ENCODE data around the gene RAG1. TPM values are rescaled to one million over a fixed set of nuclear protein-coding genes. Genes with fewer than 3 reads are reported as not detected.

Gene RAG1
- total RNA-seq, 1 experiment from 2014 or later, result 0.90 TPM

DNA sequence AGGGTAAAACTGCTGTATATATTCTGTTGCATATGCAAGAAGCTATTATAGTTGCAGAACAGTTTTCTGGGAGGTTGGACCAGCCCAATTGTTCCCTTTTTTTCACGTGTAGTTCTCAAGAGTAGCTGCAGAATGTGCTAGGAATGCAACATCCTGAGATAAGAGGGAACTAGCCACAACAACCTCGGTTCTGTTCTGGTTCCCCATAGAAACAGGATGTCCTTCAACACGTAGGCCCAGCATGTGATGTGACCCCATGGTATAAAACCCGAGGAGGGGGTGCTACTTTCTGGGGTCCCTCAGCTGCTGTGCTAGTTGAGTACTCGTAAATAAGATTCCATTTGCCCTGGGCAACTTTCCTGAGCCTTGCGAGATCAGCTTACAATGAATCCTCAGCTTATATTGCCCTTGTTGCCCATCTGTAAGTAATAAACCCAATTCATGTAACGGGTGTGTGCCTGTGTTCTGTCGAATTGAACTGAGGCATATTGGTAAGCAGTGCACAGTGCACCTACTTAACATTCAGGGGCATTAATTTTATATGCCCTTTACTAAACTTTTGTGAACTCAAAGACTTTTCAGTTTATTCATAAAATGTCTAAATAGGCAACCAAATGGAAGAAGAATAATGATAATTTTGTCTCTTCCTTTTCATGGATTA, 34.7 kb upstream of the RAG1 start:
- Mint-ChIP-seq H3K4me3 (no peak overlapping the region), H3K27me3 (ENCODE audit: low read depth) (peaks cover 16% of the 10 kb centered on the region), H3K27ac (no peak overlapping the region), H3K4me1 (no peaks in the 10 kb centered on the region), H3K9me3 (peaks cover 67% of the 10 kb centered on the region), H3K36me3 (peaks cover 22% of the 10 kb centered on the region)
- ChIA-PET POLR2A (no interaction called here), CTCF (no interaction called here)
- ATAC-seq (no peak), DNase-seq (ENCODE audit: low spot score) (no peak)
- TF ChIP-seq CREM (CRISPR knock-in tag; IDR thresholded peaks at IDR 0.05), result no peak
- TF ChIP-seq, protein P1, sequence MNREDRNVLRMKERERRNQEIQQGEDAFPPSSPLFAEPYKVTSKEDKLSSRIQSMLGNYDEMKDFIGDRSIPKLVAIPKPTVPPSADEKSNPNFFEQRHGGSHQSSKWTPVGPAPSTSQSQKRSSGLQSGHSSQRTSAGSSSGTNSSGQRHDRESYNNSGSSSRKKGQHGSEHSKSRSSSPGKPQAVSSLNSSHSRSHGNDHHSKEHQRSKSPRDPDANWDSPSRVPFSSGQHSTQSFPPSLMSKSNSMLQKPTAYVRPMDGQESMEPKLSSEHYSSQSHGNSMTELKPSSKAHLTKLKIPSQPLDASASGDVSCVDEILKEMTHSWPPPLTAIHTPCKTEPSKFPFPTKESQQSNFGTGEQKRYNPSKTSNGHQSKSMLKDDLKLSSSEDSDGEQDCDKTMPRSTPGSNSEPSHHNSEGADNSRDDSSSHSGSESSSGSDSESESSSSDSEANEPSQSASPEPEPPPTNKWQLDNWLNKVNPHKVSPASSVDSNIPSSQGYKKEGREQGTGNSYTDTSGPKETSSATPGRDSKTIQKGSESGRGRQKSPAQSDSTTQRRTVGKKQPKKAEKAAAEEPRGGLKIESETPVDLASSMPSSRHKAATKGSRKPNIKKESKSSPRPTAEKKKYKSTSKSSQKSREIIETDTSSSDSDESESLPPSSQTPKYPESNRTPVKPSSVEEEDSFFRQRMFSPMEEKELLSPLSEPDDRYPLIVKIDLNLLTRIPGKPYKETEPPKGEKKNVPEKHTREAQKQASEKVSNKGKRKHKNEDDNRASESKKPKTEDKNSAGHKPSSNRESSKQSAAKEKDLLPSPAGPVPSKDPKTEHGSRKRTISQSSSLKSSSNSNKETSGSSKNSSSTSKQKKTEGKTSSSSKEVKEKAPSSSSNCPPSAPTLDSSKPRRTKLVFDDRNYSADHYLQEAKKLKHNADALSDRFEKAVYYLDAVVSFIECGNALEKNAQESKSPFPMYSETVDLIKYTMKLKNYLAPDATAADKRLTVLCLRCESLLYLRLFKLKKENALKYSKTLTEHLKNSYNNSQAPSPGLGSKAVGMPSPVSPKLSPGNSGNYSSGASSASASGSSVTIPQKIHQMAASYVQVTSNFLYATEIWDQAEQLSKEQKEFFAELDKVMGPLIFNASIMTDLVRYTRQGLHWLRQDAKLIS (CRISPR knock-in tag; IDR thresholded peaks at IDR 0.05; ENCODE audit: borderline replicate concordance), result no peak
- no peak for TF ChIP-seq ZNF121 (CRISPR knock-in tag; IDR thresholded peaks at IDR 0.05)
- TF ChIP-seq ZBTB21 (CRISPR knock-in tag; IDR thresholded peaks at IDR 0.05; ENCODE audit: borderline replicate concordance), result no peak
- TF ChIP-seq, protein P2, sequence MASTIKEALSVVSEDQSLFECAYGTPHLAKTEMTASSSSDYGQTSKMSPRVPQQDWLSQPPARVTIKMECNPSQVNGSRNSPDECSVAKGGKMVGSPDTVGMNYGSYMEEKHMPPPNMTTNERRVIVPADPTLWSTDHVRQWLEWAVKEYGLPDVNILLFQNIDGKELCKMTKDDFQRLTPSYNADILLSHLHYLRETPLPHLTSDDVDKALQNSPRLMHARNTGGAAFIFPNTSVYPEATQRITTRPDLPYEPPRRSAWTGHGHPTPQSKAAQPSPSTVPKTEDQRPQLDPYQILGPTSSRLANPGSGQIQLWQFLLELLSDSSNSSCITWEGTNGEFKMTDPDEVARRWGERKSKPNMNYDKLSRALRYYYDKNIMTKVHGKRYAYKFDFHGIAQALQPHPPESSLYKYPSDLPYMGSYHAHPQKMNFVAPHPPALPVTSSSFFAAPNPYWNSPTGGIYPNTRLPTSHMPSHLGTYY (CRISPR knock-in tag; IDR thresholded peaks at IDR 0.05), result no peak
- no peak for TF ChIP-seq NFATC4 (CRISPR knock-in tag; IDR thresholded peaks at IDR 0.05)
- TF ChIP-seq, protein P3, sequence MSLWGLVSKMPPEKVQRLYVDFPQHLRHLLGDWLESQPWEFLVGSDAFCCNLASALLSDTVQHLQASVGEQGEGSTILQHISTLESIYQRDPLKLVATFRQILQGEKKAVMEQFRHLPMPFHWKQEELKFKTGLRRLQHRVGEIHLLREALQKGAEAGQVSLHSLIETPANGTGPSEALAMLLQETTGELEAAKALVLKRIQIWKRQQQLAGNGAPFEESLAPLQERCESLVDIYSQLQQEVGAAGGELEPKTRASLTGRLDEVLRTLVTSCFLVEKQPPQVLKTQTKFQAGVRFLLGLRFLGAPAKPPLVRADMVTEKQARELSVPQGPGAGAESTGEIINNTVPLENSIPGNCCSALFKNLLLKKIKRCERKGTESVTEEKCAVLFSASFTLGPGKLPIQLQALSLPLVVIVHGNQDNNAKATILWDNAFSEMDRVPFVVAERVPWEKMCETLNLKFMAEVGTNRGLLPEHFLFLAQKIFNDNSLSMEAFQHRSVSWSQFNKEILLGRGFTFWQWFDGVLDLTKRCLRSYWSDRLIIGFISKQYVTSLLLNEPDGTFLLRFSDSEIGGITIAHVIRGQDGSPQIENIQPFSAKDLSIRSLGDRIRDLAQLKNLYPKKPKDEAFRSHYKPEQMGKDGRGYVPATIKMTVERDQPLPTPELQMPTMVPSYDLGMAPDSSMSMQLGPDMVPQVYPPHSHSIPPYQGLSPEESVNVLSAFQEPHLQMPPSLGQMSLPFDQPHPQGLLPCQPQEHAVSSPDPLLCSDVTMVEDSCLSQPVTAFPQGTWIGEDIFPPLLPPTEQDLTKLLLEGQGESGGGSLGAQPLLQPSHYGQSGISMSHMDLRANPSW (CRISPR knock-in tag; conservative IDR thresholded peaks at IDR 0.05; ENCODE audit: low read depth), result no peak
- no peak for TF ChIP-seq GRHL2 (CRISPR knock-in tag; IDR thresholded peaks at IDR 0.05; ENCODE audit: insufficient replicate concordance, severe bottlenecking)
- TF ChIP-seq, protein P4, sequence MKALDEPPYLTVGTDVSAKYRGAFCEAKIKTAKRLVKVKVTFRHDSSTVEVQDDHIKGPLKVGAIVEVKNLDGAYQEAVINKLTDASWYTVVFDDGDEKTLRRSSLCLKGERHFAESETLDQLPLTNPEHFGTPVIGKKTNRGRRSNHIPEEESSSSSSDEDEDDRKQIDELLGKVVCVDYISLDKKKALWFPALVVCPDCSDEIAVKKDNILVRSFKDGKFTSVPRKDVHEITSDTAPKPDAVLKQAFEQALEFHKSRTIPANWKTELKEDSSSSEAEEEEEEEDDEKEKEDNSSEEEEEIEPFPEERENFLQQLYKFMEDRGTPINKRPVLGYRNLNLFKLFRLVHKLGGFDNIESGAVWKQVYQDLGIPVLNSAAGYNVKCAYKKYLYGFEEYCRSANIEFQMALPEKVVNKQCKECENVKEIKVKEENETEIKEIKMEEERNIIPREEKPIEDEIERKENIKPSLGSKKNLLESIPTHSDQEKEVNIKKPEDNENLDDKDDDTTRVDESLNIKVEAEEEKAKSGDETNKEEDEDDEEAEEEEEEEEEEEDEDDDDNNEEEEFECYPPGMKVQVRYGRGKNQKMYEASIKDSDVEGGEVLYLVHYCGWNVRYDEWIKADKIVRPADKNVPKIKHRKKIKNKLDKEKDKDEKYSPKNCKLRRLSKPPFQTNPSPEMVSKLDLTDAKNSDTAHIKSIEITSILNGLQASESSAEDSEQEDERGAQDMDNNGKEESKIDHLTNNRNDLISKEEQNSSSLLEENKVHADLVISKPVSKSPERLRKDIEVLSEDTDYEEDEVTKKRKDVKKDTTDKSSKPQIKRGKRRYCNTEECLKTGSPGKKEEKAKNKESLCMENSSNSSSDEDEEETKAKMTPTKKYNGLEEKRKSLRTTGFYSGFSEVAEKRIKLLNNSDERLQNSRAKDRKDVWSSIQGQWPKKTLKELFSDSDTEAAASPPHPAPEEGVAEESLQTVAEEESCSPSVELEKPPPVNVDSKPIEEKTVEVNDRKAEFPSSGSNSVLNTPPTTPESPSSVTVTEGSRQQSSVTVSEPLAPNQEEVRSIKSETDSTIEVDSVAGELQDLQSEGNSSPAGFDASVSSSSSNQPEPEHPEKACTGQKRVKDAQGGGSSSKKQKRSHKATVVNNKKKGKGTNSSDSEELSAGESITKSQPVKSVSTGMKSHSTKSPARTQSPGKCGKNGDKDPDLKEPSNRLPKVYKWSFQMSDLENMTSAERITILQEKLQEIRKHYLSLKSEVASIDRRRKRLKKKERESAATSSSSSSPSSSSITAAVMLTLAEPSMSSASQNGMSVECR (CRISPR knock-in tag; IDR thresholded peaks at IDR 0.05; ENCODE audit: borderline replicate concordance), result no peak

DNA sequence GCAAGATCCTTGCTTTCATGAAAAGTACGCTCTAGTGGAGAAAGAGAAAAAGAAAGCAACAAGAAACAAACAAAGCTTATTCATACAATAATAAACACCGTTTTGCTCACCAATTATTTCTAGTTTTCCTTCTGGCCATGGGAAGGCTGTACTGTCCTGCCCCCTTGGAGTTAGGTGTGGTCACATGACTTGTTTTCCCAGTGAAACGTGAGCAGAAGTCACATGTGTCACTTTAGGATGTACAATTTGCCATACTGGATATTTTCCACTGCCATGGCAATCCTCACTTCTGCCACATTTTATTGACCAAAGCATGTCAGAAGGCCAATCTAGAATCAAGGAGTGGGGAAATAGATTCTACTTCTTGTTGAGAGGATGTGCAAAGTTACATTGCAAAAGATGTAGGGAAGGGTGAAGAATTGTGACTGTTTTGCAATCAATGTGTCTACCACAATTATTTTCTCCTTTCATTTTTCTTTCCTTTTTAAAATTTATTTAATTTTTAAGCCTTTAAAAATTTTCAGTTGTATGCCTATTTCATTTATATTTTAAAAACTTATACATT, 33.4 kb upstream of the RAG1 start:
- peaks cover 7% of the 10 kb centered on the region for H3K27me3 Mint-ChIP-seq (ENCODE audit: low read depth)
- H3K9me3 Mint-ChIP-seq, result peaks cover 64% of the 10 kb centered on the region
- ChIA-PET POLR2A (no interaction called here), CTCF (no interaction called here)
- peaks cover 15% of the 10 kb centered on the region for H3K36me3 Mint-ChIP-seq
- DNase-seq (ENCODE audit: low spot score) (no peak), ATAC-seq (no peak)
- H3K4me1 Mint-ChIP-seq, result no peaks in the 10 kb centered on the region
- no peak overlapping the region for H3K4me3 Mint-ChIP-seq
- no peak overlapping the region for H3K27ac Mint-ChIP-seq
- no peak for TF ChIP-seq ZNF396 (CRISPR knock-in tag; IDR thresholded peaks at IDR 0.05; ENCODE audit: borderline replicate concordance)
- no peak for TF ChIP-seq GRHL2 (CRISPR knock-in tag; IDR thresholded peaks at IDR 0.05; ENCODE audit: insufficient replicate concordance, severe bottlenecking)
- no peak for TF ChIP-seq FOXP1 (CRISPR knock-in tag; IDR thresholded peaks at IDR 0.05; ENCODE audit: borderline replicate concordance)
- TF ChIP-seq ZBTB21 (CRISPR knock-in tag; IDR thresholded peaks at IDR 0.05; ENCODE audit: borderline replicate concordance), result no peak
- TF ChIP-seq ZNF219 (CRISPR knock-in tag; IDR thresholded peaks at IDR 0.05; ENCODE audit: borderline replicate concordance), result no peak
- TF ChIP-seq FOXJ3 (CRISPR knock-in tag; IDR thresholded peaks at IDR 0.05; ENCODE audit: borderline replicate concordance), result no peak
- no peak for TF ChIP-seq GTF2I (CRISPR knock-in tag; conservative IDR thresholded peaks at IDR 0.05)
- TF ChIP-seq, protein P5, sequence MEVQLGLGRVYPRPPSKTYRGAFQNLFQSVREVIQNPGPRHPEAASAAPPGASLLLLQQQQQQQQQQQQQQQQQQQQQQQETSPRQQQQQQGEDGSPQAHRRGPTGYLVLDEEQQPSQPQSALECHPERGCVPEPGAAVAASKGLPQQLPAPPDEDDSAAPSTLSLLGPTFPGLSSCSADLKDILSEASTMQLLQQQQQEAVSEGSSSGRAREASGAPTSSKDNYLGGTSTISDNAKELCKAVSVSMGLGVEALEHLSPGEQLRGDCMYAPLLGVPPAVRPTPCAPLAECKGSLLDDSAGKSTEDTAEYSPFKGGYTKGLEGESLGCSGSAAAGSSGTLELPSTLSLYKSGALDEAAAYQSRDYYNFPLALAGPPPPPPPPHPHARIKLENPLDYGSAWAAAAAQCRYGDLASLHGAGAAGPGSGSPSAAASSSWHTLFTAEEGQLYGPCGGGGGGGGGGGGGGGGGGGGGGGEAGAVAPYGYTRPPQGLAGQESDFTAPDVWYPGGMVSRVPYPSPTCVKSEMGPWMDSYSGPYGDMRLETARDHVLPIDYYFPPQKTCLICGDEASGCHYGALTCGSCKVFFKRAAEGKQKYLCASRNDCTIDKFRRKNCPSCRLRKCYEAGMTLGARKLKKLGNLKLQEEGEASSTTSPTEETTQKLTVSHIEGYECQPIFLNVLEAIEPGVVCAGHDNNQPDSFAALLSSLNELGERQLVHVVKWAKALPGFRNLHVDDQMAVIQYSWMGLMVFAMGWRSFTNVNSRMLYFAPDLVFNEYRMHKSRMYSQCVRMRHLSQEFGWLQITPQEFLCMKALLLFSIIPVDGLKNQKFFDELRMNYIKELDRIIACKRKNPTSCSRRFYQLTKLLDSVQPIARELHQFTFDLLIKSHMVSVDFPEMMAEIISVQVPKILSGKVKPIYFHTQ (CRISPR knock-in tag; IDR thresholded peaks at IDR 0.05), result no peak
- TF ChIP-seq NFE2L1 (CRISPR knock-in tag; IDR thresholded peaks at IDR 0.05), result no peak
- TF ChIP-seq, protein P6, sequence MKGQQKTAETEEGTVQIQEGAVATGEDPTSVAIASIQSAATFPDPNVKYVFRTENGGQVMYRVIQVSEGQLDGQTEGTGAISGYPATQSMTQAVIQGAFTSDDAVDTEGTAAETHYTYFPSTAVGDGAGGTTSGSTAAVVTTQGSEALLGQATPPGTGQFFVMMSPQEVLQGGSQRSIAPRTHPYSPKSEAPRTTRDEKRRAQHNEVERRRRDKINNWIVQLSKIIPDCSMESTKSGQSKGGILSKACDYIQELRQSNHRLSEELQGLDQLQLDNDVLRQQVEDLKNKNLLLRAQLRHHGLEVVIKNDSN (CRISPR knock-in tag; IDR thresholded peaks at IDR 0.05), result no peak
- no peak for TF ChIP-seq SOX15 (CRISPR knock-in tag; IDR thresholded peaks at IDR 0.05)
